A549 (cell line): Measurements from ENCODE around the gene SMC1A. TPM values are rescaled to one million over a fixed set of nuclear protein-coding genes. Genes with fewer than 3 reads are reported as not detected.

Source experiments
- ATAC-seq, 2 experiments: fragments of 200-7000 bp in 1 of 2; fragments of >200 bp in 1 of 2; cut with Nextera tagmentation in 1 of 2; cut with Tn5 transposase in 1 of 2; 3 replicates each; pipeline versions ENCODE4 v1.8.0 to v1.9.1; 2018 to 2020; ENCODE audit warnings: mild to moderate bottlenecking in 1 of 2, moderate library complexity in 1 of 2
- CTCF ChIA-PET: fragments of 300-600 bp; sonication (Branson Sonifier 250); formaldehyde crosslinking; extraction: SDS; loops from one replicate; lab custom pipeline; 2021; ENCODE audit warnings: antibody characterized with exemption, inconsistent platforms; lab: Yijun Ruan, JAX
- POLR2A ChIA-PET: fragments of 350-600 bp; formaldehyde crosslinking; extraction: SDS; loops from one replicate; lab custom pipeline; 2021; ENCODE audit warnings: antibody characterized with exemption, inconsistent platforms; lab: Yijun Ruan, JAX
- DNase-seq, 2 experiments: peaks; one replicate each; pipeline versions ENCODE4 v3.0.0 to v3.0.0-alpha.2; 2011 to 2016; ENCODE audit warnings: low read depth in 1 of 2, low spot score in 1 of 2
- FAIRE-seq: peaks from 2 replicates; lab custom pipeline; 2011; peaks lifted over from hg19 to GRCh38; lab: Jason Lieb, UNC
- H3K27ac ChIP-seq, 2 experiments: fragments of >200 bp; sonication (Bioruptor Twin); formaldehyde crosslinking; 3 replicates each; pipeline ENCODE4 v1.5.1; 2016 to 2017
- H3K4me1 ChIP-seq: fragments of >200 bp; sonication (Bioruptor Twin); formaldehyde crosslinking; 3 replicates; pipeline ENCODE4 v1.6.1; 2016
- H3K4me2 ChIP-seq: fragments of >200 bp; sonication (Bioruptor Twin); formaldehyde crosslinking; 3 replicates; pipeline ENCODE4 v1.6.1; 2016
- H3K4me3 ChIP-seq: fragments of >200 bp; sonication (Bioruptor Twin); formaldehyde crosslinking; 3 replicates; pipeline ENCODE4 v1.5.1; 2016
- H3K9me3 ChIP-seq: fragments of >200 bp; sonication (Bioruptor Twin); formaldehyde crosslinking; 3 replicates; pipeline ENCODE4 v1.6.1; 2016
- ATOH8 ChIP-seq: fragments of 250-450 bp; sonication (Bioruptor Pico); IDR thresholded peaks from 2 replicates; pipeline ENCODE4 v1.5.0; 2020; ENCODE audit warnings: low read depth, mild to moderate bottlenecking, moderate library complexity
- BCL3 ChIP-seq: fragments of >200 bp; sonication (Bioruptor Twin); formaldehyde crosslinking; IDR thresholded peaks from 3 replicates; pipeline ENCODE4 v1.6.1; 2016
- CBX2 ChIP-seq: fragments of 200-600 bp; sonication (generic); IDR thresholded peaks from 2 replicates; pipeline ENCODE4 v1.6.1; 2016; ENCODE audit warnings: low read depth, mild to moderate bottlenecking, borderline replicate concordance
- CHD2 ChIP-seq: fragments of 150-350 bp; IDR thresholded peaks from 2 replicates; pipeline ENCODE4 v1.6.1; 2014; ENCODE audit warnings: low read length; ENCODE audit not compliant: partially characterized antibody
- CTCF ChIP-seq: fragments of >200 bp; sonication (Bioruptor Twin); formaldehyde crosslinking; IDR thresholded peaks from 3 replicates; pipeline ENCODE4 v1.5.1; 2016
- E2F6 ChIP-seq: IDR thresholded peaks from 2 replicates; pipeline ENCODE4 v1.6.1; 2012; ENCODE audit warnings: low read depth, borderline replicate concordance
- ESRRA ChIP-seq: fragments of 150-350 bp; IDR thresholded peaks from 2 replicates; pipeline ENCODE4 v1.6.1; 2014; ENCODE audit warnings: mild to moderate bottlenecking, low read length, borderline replicate concordance
- FOXS1 ChIP-seq: fragments of 250-450 bp; sonication (Bioruptor Pico); IDR thresholded peaks from 2 replicates; pipeline ENCODE4 v1.5.0; 2020; ENCODE audit warnings: mild to moderate bottlenecking, moderate library complexity
- MAFK ChIP-seq: fragments of 450-650 bp; IDR thresholded peaks from 2 replicates; pipeline ENCODE4 v1.6.1; 2014; ENCODE audit not compliant: partially characterized antibody
- PHF8 ChIP-seq: fragments of 200-600 bp; sonication (generic); IDR thresholded peaks from 2 replicates; pipeline ENCODE4 v1.6.1; 2016; ENCODE audit warnings: low read depth, mild to moderate bottlenecking, antibody characterized with exemption, moderate library complexity, borderline replicate concordance
- POLR2AphosphoS2 ChIP-seq: conservative IDR thresholded peaks from 2 replicates; pipeline ENCODE4 v1.6.1; 2012; ENCODE audit warnings: low read length, improper control_type of control experiment, inconsistent platforms
- REST ChIP-seq: fragments of 200-600 bp; sonication (generic); IDR thresholded peaks from 2 replicates; pipeline ENCODE4 v1.6.1; 2016; ENCODE audit warnings: antibody characterized with exemption, mild to moderate bottlenecking, moderate library complexity
- RNF2 ChIP-seq: fragments of 200-600 bp; sonication (generic); IDR thresholded peaks from 2 replicates; pipeline ENCODE4 v1.6.1; 2016; ENCODE audit warnings: low read depth, mild to moderate bottlenecking, antibody characterized with exemption, moderate library complexity, borderline replicate concordance
- SMC3 ChIP-seq: fragments of >200 bp; sonication (Bioruptor Twin); formaldehyde crosslinking; IDR thresholded peaks from 3 replicates; pipeline ENCODE4 v1.6.1; 2018; ENCODE audit warnings: inconsistent platforms
- SREBF2 ChIP-seq: fragments of 450-650 bp; IDR thresholded peaks from 2 replicates; pipeline ENCODE4 v1.6.1; 2014; ENCODE audit warnings: mild to moderate bottlenecking, moderate library complexity
- TP53 ChIP-seq: fragments of 250-450 bp; sonication (Bioruptor Pico); IDR thresholded peaks from 2 replicates; pipeline ENCODE4 v1.5.0; 2021; ENCODE audit warnings: mild to moderate bottlenecking, moderate library complexity
- WGBS: methylation state at CpG from one replicate; pipeline ENCODE4 v1.1.6; 2017; ENCODE audit errors: missing lambda C conversion rate; 5-methylcytosine and 5-hydroxymethylcytosine counted together
- polyA plus RNA-seq, 4 experiments: library from polyadenylated mRNA; depleted of rRNA in 3 of 4; stranded (reverse); fragments of >200 nt; fragmentation: RNase III in 1 of 4; extraction: RNeasy Plus Mini Kit Qiagen cat#74134 plus additional on column Dnase treatment in 1 of 4; gene quantifications; 2 replicates in 3 of 4; 3 replicates in 1 of 4; pipeline ENCODE4 v1.2.3, GENCODE V29; 2011 to 2017

SMC1A gene
- polyA plus RNA-seq, 2 of the 4 experiments (the other 2 are of a cell fraction): 76.7 to 100 TPM

- ChIA-PET POLR2A (no interaction called here), CTCF (interaction anchor here (1.2 to 1.8 kb wide), 3 partner anchors 62 to 103 kb away, joined by 3 to 6 read pairs (median 4); no protein-coding TSS in a partner anchor)
- no peaks in the 10 kb centered on the region for H3K9me3 ChIP-seq
- ATAC-seq: no peak
- H3K4me3 ChIP-seq: no peak overlapping the region
- H3K4me2 ChIP-seq: no peak overlapping the region
- DNase-seq: no peak
- TF ChIP-seq FOXS1 (CRISPR knock-in tag) (no peak), ATOH8 (no peak), SREBF2 (no peak), E2F6 (no peak), PHF8 (no peak), CTCF (no peak), MAFK (no peak), REST (no peak), SMC3 (no peak)
- H3K27ac ChIP-seq: no peak overlapping the region
- 0 out of 3 replicates have a peak, but pooled peaks cover 5% of the 10 kb centered on the region for H3K4me1 ChIP-seq
- FAIRE-seq: no peak
- WGBS: 86% methylated on average over 3 of the region's 4 CpGs
Measured at GRCh38 chrX:53379747-53380146, 42.7 kb downstream of the SMC1A start.

- Histone ChIP-seq H3K9me3 (no peaks in the 10 kb centered on the region), H3K27ac (no peak overlapping the region), H3K4me3 (no peak overlapping the region), H3K4me1 (0 out of 3 replicates have a peak, but pooled peaks cover 5% of the 10 kb centered on the region), H3K4me2 (no peak overlapping the region)
- ChIA-PET POLR2A (no interaction called here), CTCF (interaction anchor here (0.6 to 1.8 kb wide), 4 partner anchors 62 to 103 kb away, joined by 3 to 6 read pairs (median 4); no protein-coding TSS in a partner anchor)
- ATAC-seq (no peak), FAIRE-seq (peak; percentile 91), DNase-seq (no peak)
- TF ChIP-seq ESRRA (0 out of 2 replicates have a peak, but pooled peaks have one; percentile 76), CHD2 (no peak)
- 96% methylated on average over 3 of the region's 3 CpGs for WGBS
Measured at GRCh38 chrX:53379008-53379710, 43.3 kb downstream of the SMC1A start.

- no peaks in the 10 kb centered on the region for H3K9me3 ChIP-seq
- DNase-seq (no peak), ATAC-seq (no peak), FAIRE-seq (no peak)
- no peak overlapping the region for H3K27ac ChIP-seq
- WGBS: 83% methylated on average over 2 of the region's 2 CpGs
- H3K4me1 ChIP-seq: no peaks in the 10 kb centered on the region
- H3K4me3 ChIP-seq: no peak overlapping the region
- POLR2A ChIA-PET: no interaction called here
- CTCF ChIA-PET: interaction anchor here (0.7 kb wide), 1 partner anchor 61 kb away, joined by 3 read pairs; no protein-coding TSS in a partner anchor
- no peak overlapping the region for H3K4me2 ChIP-seq
- TF ChIP-seq CBX2: no peak
- no peak for TF ChIP-seq TP53 (CRISPR knock-in tag)
- no peak for TF ChIP-seq CTCF
- no peak for TF ChIP-seq RNF2
- no peak for TF ChIP-seq POLR2AphosphoS2
- no peak for TF ChIP-seq BCL3
Measured at GRCh38 chrX:53377464-53377863, 45.0 kb downstream of the SMC1A start.
